GM21381 (cell line): ENCODE measurements around the gene CIBAR2.

Experiments used
- ATAC-seq: cut with Tn5 transposase; IDR thresholded peaks from one replicate; pipeline ENCODE4 v1.9.1; 2021; ENCODE audit warnings: mild to moderate bottlenecking, moderate library complexity; ENCODE audit not compliant: unreplicated experiment

The CIBAR2 gene

DNA sequence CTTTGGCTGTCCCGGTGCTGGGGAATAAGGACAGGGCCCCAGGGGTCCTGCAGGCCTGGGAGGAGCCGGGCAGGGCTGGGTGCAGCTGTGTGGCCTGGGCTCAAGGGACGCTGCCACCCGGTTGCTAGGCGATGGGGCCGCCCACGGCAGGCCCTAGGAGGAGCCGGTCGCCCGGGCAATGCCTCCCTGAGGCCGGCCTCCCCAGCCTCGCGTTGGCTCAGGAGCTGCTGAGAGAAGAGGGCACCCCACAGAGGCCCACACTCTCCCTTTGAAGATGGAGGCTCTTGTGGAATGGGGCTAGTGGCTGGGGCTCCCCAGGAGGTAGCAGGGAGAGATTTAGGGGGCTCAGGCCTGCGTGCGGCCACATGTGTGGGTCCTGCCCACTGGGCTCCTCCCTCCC lies at the start of gene CIBAR2:
CIBAR2 (minus strand) TSS at position 109 of the 400 bp plus-strand sequence. CDS start 120 bp downstream, outside the sequence.
- no peak for ATAC-seq

DNA sequence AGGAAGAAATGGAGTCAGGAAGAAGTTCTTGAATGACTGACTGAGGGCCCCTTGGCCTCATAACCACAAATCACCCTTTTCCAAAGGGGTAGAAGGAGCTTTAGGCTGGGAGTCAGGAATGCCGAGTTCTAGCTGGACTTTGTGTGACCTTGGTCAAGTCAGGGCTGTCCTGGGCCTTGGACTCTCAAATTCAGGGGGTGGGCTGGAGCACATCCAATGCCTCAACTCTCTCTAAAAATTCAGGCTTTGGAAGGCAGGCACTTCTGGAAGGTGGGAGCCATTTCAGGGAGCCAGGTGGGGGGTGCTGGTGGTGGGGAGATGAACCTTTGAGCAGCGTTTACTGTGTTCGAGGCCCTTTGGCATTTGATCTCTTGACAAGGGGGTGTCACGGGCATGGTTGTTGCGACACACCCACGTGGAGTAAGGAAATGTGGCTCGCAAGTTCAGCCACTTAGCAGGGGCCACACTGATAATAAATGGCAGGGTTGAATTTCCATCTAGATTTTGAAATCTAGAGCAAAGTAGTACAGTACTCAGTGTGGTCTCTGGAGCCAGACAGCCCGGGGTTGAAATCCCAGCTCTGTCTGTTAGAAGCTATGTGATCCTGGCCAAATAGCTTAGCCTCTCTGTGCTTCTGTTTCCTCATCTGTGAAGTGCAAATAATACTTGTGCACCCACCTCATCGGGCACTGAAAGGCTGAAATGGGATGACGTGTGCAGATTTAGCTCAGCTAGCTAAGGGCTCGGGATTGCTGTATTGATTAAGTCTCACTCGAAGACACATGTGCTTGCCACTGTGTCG lies 47.1 kb upstream of the CIBAR2 start:
- ATAC-seq: no peak

DNA sequence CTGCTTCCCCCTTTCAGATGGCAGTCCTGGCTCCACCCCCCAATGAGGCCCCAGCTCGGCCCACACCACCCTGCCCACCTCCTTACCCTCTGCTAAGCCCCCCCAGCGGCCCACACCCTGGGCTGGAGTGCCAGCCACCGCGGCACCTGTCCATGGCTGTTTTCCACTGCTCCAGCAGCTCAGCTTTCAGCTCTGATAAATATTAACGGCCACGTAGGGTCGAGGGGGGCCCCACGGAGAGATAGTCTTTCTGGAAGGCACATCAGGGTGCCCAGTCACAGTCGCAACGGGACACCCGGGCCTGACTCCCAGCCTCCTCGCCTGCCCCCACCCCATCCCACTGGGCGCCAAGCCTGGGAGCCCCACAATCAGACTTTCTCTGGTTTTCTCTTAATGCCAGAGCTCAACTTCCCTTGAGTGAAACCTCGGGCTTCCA lies 46.5 kb upstream of the CIBAR2 start:
- no peak for ATAC-seq

DNA sequence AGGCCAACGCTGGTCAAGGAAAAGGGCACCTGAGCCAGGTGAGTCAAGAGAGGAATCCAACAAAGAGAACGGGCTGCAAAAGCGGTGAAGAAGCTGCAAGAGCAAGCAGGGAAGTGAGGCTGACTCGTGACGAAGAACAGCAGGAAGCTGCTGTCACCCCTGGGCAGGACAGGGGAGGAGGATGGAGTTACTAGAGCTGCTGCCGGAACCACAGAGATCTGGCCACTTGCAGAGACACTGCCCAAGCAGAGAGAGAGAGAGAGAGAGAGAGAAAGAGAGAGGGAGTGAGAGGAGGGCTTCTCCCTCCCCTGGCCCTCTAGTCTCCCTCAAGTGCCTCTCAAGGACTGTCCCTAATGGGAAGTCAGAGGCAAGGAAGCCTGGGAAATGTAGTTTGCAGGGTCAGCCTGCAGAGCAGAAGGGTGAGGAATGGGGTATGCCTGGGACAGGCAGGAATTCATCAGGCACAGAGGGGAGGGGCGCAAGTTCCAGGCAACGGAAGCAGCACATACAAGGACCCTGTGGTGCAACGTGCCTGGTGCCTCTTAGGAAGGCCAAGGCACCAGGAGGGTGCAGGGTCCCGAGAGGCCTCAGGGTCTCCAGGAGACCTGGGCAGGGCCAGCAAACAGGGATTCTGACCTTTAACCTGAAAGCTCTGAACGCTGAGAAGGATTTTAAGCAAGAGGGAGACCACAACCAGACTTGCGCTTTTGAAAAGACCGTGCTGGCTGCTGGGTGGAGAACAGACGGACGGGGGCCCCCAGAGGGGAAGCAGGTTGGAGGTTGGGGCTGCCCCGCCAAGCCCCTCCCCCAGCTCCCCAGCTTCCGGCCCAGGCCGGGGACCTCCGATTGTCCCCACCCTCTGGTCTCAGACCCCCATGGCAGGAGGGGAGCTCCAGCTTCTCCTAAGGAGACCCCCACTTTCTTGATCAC lies 45.8 kb upstream of the CIBAR2 start:
- ATAC-seq: no peak

DNA sequence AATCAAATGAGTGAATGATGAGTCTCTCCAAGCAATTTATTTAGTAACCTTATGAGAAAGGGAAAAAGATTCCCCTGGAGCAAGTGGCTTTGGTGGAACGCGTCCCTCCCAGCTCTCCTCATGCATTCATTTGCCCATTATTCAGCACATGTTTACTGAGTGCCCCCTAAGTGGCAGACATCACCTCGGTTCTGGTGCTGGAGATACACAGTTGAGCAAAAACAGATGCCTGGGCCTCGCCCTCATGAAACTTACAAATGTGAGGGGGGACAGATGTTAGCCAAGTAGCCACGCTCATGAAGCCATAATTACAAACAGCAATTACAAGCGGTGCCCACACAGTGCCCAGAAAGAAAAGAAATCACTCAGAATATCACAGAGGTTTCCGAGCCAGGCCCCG lies 45.1 kb upstream of the CIBAR2 start:
- no peak for ATAC-seq

GRCh38 chr16:85156869-85157268 lies 44.6 kb upstream of the CIBAR2 start:
- ATAC-seq: no peak

DNA sequence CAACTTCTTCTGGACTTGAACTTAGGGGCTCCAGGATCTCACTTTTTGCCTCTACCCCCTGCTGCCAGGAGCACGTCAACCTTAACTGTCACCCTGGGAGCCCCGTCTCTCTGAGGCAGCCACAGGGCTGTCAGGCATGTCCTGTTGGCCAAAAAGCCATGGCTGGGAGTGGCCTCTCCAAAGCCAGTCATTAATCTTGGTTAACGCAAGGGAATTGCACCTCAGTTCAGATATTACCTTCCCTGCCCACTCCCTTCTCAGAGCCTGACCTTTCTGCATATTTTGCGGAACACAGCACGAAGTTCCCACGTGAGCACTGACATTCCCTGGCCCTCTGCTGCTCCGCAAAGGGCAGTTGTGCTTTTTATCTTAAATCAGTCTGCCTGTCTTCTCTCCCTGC lies 44.2 kb upstream of the CIBAR2 start:
- ATAC-seq: no peak

- no peak for ATAC-seq
These were observed 41.4 kb upstream of the CIBAR2 start for GRCh38 chr16:85153656-85154091.

DNA sequence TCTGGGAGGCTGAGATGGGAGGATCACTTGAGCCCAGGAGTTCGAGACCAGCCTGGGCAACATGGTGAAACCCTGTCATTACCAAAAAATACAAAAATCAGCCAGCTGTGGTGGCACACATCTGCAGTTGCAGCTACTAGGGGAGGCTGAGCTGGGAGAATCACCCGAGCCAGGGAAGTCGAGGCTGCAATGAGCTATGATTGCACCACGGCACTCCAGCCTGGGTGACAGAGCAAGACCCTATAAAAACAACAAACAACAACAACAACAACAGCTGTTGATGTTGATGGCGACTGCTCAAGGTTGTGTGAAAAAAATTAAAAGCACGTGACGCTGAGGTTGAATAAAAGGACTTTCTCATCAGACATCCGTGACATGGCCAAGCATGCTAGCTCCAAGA lies 40.8 kb upstream of the CIBAR2 start:
- ATAC-seq: no peak

- ATAC-seq: no peak
These were observed 40.2 kb upstream of the CIBAR2 start for GRCh38 chr16:85152414-85153030.

DNA sequence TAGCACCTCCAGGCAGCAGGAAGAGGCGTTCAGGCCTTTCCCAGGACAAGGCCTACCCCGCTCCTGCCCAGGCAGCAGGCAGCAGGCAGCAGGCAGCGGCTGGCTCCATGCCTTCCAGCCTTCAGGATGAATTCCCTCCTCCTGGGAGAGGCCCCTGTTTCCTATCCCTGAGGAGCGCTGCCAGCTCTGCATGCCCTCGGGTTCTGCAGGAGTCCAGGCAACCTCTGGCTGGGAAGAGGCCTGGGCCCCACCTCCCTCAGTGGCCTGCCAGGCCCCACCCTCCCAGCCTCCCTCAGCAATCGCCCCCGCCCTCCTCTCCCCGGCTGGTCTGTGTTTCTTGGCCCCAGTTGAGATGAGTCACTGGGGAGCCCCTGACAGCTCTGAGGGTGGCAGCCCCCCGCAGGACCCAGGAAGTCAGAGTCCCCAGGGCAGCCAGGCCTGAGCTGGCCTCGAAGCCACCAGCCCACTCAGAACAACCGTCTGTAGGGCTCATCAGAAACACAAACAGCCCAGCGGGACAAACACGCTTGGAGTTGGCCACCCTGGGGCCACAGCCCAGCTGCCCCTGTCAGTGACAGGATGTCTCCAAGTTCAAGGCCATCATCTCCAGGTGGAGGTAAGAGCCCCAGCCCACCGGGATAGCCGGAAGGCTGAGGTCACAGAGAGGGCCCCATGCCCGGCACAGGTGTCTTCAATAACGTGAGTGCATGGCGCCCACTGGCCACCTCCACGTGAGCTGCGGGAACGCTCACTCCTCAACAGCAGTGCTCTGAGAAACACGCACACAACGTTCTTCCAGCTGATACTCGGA lies 39.5 kb upstream of the CIBAR2 start:
- ATAC-seq: no peak

DNA sequence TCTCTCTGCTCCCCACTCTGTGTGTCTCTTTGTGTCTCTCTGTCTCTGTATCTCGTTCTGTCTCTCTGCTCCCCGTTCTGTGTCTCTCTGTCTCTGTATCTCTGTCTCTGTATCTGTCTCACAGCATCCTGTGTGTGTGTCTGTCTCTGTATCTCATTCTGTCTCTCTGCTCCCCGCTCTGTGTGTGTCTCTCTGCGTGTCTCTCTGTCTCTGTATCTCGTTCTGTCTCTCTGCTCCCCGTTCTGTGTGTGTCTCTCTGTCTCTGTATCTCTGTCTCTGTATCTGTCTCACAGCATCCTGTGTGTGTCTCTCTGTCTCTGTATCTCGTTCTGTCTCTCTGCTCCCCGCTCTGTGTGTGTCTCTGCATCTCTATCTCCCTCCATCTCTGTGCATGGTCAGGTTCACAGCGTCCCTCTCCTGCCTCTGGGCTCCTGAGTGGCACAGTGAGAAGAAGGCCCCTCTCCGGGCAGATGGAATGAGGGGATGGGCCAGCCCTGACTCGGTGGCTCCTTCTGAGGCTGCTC lies 38.9 kb upstream of the CIBAR2 start:
- no peak for ATAC-seq

DNA sequence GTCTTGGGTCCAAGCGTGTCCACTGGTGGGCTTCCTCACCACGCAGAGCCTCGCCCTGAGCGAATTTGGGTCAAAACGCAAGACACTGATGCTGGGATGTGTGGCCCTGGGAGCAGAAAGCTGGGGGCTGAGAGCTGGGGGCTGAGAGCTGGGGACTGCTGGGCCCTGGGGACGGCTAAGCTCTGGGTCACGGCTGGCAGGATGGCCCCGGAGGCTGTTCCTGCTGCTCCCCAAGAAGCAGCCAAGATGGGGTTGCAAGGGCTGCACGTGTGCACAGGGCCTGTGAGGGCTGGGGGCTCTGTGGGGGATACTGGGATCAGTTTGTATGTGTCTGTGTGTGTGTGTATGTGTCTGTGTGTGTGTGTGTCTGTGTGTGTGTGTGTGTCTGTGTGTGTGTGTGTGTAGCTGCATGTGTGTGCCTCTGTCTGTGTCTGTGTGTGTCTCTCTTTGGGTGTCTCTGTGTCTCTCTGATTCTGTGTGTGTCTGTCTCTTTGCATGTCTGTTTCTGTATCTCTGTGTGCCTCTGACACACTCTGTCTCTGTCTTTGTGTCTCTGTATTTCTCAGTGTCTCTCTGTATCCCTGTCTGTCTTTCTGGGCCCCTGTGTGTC lies 38.2 kb upstream of the CIBAR2 start:
- no peak for ATAC-seq

GRCh38 chr16:85149776-85150175 lies 37.5 kb upstream of the CIBAR2 start:
- no peak for ATAC-seq

GRCh38 chr16:85148931-85149330 lies 36.7 kb upstream of the CIBAR2 start:
- no peak for ATAC-seq

GRCh38 chr16:85146922-85147651 lies 34.8 kb upstream of the CIBAR2 start:
- no peak for ATAC-seq

GRCh38 chr16:85146532-85146797 lies 34.2 kb upstream of the CIBAR2 start:
- ATAC-seq: no peak

- no peak for ATAC-seq
These were observed 33.7 kb upstream of the CIBAR2 start for GRCh38 chr16:85145734-85146531.

GRCh38 chr16:85145188-85145587 lies 32.9 kb upstream of the CIBAR2 start:
- no peak for ATAC-seq
